K562 (cell line): ENCODE data around the gene CRABP1. TPM values are rescaled to one million over a fixed set of nuclear protein-coding genes. Genes with fewer than 3 reads are reported as not detected.

Experiments
- CTCFL ChIP-seq: IDR thresholded peaks from 2 replicates; pipeline ENCODE4 v1.6.1; 2011; ENCODE audit warnings: borderline replicate concordance, low read depth, mild to moderate bottlenecking, moderate library complexity, low read length; ENCODE audit not compliant: insufficient read depth, poor library complexity, severe bottlenecking
- ILF3 ChIP-seq: fragments of 450-650 bp; IDR thresholded peaks from 2 replicates; pipeline ENCODE4 v1.6.1; 2018; ENCODE audit warnings: antibody characterized with exemption, mild to moderate bottlenecking, moderate library complexity, borderline replicate concordance
- polyA plus RNA-seq, 8 experiments: library from polyadenylated mRNA; depleted of rRNA in 4 of 8; stranded (reverse) in 5 of 8; unstranded in 3 of 8; fragments of >200 nt; fragmentation: Nextera tagmentation in 2 of 8; fragmentation: Illumina TruSeq in 1 of 8; extraction: Ambion mirVana in 2 of 8; extraction: Trizol in 1 of 8; gene quantifications; 2 replicates each; pipeline versions ENCODE4 v1.2.1 to v1.2.3, GENCODE V29; 2011 to 2014; ENCODE audit warnings: inconsistent platforms in 1 of 8, missing spikeins in 1 of 8
- total RNA-seq, 7 experiments: library from RNA; depleted of rRNA in 6 of 7; stranded (reverse); fragments of >200 nt in 6 of 7; fragmentation: Illumina TruSeq in 2 of 7; extraction: Trizol in 2 of 7; gene quantifications; 2 replicates each; pipeline versions ENCODE4 v1.2.1 to v1.2.3, GENCODE V29; 2011 to 2021; ENCODE audit warnings: low replicate concordance in 1 of 7
- TF ChIP-seq, protein P1 (sequence below): sonication (generic); formaldehyde crosslinking; IDR thresholded peaks from 2 replicates; pipeline ENCODE4 v1.8.0; 2023; ENCODE audit warnings: mild to moderate bottlenecking, missing genetic modification reagents

Gene CRABP1
- total and polyA plus RNA-seq, 9 of the 15 experiments (the other 6 are each of a cell fraction or from before 2014, with no cell fraction given) = 0.60 TPM; not detected in 8

- TF ChIP-seq, protein P1, sequence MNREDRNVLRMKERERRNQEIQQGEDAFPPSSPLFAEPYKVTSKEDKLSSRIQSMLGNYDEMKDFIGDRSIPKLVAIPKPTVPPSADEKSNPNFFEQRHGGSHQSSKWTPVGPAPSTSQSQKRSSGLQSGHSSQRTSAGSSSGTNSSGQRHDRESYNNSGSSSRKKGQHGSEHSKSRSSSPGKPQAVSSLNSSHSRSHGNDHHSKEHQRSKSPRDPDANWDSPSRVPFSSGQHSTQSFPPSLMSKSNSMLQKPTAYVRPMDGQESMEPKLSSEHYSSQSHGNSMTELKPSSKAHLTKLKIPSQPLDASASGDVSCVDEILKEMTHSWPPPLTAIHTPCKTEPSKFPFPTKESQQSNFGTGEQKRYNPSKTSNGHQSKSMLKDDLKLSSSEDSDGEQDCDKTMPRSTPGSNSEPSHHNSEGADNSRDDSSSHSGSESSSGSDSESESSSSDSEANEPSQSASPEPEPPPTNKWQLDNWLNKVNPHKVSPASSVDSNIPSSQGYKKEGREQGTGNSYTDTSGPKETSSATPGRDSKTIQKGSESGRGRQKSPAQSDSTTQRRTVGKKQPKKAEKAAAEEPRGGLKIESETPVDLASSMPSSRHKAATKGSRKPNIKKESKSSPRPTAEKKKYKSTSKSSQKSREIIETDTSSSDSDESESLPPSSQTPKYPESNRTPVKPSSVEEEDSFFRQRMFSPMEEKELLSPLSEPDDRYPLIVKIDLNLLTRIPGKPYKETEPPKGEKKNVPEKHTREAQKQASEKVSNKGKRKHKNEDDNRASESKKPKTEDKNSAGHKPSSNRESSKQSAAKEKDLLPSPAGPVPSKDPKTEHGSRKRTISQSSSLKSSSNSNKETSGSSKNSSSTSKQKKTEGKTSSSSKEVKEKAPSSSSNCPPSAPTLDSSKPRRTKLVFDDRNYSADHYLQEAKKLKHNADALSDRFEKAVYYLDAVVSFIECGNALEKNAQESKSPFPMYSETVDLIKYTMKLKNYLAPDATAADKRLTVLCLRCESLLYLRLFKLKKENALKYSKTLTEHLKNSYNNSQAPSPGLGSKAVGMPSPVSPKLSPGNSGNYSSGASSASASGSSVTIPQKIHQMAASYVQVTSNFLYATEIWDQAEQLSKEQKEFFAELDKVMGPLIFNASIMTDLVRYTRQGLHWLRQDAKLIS = no peak
- TF ChIP-seq CTCFL (no peak), ILF3 (no peak)
Observed at GRCh38 chr15:78325092-78325843, 14.9 kb upstream of the CRABP1 start (continued).
